Measurements from ENCODE around the gene SPG11. TPM values are rescaled to one million over a fixed set of nuclear protein-coding genes. Genes with fewer than 3 reads are reported as not detected.

Gene SPG11
- total and polyA plus RNA-seq, 2 experiments from 2014 or later, result 23.3 to 42.2 TPM

DNA sequence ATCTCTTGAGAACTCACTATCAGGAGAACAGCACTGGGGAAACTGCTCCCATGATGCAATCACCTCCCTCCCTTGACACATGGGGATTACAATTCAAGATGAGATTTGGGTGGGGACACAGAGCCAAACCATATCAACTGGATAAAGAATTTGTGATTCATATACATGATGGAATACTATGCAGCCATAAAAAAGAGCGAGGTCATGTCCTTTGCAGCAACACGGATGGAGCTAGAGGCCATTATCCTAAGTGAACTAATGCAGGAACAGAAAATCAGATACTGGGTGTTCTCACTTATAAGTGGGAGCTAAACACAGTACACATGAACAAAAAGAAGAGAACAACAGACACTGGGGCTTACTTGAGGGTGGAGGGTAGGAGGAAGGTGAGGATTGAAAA is 17.0 kb downstream of the SPG11 start:
- Histone ChIP-seq H3K79me2 (replicated peaks; ENCODE audit: insufficient read depth) (peaks cover 28% of the 10 kb centered on the region), H3K4me3 (no peak overlapping the region), H3K36me3 (ENCODE audit: insufficient read depth) (peaks cover 4% of the 10 kb centered on the region), H3K4me2 (no peak overlapping the region), H3F3A (replicated peaks; ENCODE audit: low read depth) (no peaks in the 10 kb centered on the region), H4K20me1 (replicated peaks; ENCODE audit: insufficient read depth) (no peaks in the 10 kb centered on the region), H3K4me1 (ENCODE audit: insufficient read depth) (no peaks in the 10 kb centered on the region), H2AFZ (no peak overlapping the region), H3K27ac (ENCODE audit: low read depth) (peak overlapping the region; percentile 58; the same call in 1 of the 2 replicates), H3K27me3 (ENCODE audit: insufficient read depth) (no peaks in the 10 kb centered on the region), H3K9me2 (ENCODE audit: insufficient read depth) (no peaks in the 10 kb centered on the region)
- Mint-ChIP-seq H3K27ac (no peak overlapping the region), H3K4me1 (peaks cover 5% of the 10 kb centered on the region; the same call in 1 of the 3 replicates), H3K36me3 (ENCODE audit: low read depth) (peaks cover 67% of the 10 kb centered on the region), H3K27me3 (ENCODE audit: insufficient read depth, low read depth, poor library complexity) (peaks cover 8% of the 10 kb centered on the region), H3K4me3 (no peak overlapping the region), H3K9me3 (peaks cover 5% of the 10 kb centered on the region; the same call in 1 of the 3 replicates)
- TF ChIP-seq NANOG (IDR thresholded peaks at IDR 0.05; ENCODE audit: borderline replicate concordance) (no peak), POLR2AphosphoS5 (IDR thresholded peaks at IDR 0.05; ENCODE audit: low read depth) (no peak), CTCF (conservative IDR thresholded peaks at IDR 0.05; ENCODE audit: low read depth in 2 of 2) (no peak), JUNB (IDR thresholded peaks at IDR 0.05; ENCODE audit: unreplicated experiment) (no peak), EZH2 (IDR thresholded peaks at IDR 0.05; ENCODE audit: low read depth, unreplicated experiment) (no peak), STAT1 (IDR thresholded peaks at IDR 0.05; ENCODE audit: unreplicated experiment) (no peak), CREB1 (CRISPR knock-in tag; IDR thresholded peaks at IDR 0.05; ENCODE audit: low read depth) (no peak), ZNF331 (CRISPR knock-in tag; IDR thresholded peaks at IDR 0.05; ENCODE audit: low read depth) (no peak), EZH2phosphoT487 (IDR thresholded peaks at IDR 0.05; ENCODE audit: unreplicated experiment) (no peak), ZNF114 (CRISPR knock-in tag; IDR thresholded peaks at IDR 0.05) (no peak)
- TF ChIP-seq, protein P1, sequence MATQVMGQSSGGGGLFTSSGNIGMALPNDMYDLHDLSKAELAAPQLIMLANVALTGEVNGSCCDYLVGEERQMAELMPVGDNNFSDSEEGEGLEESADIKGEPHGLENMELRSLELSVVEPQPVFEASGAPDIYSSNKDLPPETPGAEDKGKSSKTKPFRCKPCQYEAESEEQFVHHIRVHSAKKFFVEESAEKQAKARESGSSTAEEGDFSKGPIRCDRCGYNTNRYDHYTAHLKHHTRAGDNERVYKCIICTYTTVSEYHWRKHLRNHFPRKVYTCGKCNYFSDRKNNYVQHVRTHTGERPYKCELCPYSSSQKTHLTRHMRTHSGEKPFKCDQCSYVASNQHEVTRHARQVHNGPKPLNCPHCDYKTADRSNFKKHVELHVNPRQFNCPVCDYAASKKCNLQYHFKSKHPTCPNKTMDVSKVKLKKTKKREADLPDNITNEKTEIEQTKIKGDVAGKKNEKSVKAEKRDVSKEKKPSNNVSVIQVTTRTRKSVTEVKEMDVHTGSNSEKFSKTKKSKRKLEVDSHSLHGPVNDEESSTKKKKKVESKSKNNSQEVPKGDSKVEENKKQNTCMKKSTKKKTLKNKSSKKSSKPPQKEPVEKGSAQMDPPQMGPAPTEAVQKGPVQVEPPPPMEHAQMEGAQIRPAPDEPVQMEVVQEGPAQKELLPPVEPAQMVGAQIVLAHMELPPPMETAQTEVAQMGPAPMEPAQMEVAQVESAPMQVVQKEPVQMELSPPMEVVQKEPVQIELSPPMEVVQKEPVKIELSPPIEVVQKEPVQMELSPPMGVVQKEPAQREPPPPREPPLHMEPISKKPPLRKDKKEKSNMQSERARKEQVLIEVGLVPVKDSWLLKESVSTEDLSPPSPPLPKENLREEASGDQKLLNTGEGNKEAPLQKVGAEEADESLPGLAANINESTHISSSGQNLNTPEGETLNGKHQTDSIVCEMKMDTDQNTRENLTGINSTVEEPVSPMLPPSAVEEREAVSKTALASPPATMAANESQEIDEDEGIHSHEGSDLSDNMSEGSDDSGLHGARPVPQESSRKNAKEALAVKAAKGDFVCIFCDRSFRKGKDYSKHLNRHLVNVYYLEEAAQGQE (IDR thresholded peaks at IDR 0.05; ENCODE audit: unreplicated experiment), result no peak
- TF ChIP-seq, protein P2, sequence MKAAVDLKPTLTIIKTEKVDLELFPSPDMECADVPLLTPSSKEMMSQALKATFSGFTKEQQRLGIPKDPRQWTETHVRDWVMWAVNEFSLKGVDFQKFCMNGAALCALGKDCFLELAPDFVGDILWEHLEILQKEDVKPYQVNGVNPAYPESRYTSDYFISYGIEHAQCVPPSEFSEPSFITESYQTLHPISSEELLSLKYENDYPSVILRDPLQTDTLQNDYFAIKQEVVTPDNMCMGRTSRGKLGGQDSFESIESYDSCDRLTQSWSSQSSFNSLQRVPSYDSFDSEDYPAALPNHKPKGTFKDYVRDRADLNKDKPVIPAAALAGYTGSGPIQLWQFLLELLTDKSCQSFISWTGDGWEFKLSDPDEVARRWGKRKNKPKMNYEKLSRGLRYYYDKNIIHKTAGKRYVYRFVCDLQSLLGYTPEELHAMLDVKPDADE (IDR thresholded peaks at IDR 0.05), result no peak
- TF ChIP-seq, protein P3, sequence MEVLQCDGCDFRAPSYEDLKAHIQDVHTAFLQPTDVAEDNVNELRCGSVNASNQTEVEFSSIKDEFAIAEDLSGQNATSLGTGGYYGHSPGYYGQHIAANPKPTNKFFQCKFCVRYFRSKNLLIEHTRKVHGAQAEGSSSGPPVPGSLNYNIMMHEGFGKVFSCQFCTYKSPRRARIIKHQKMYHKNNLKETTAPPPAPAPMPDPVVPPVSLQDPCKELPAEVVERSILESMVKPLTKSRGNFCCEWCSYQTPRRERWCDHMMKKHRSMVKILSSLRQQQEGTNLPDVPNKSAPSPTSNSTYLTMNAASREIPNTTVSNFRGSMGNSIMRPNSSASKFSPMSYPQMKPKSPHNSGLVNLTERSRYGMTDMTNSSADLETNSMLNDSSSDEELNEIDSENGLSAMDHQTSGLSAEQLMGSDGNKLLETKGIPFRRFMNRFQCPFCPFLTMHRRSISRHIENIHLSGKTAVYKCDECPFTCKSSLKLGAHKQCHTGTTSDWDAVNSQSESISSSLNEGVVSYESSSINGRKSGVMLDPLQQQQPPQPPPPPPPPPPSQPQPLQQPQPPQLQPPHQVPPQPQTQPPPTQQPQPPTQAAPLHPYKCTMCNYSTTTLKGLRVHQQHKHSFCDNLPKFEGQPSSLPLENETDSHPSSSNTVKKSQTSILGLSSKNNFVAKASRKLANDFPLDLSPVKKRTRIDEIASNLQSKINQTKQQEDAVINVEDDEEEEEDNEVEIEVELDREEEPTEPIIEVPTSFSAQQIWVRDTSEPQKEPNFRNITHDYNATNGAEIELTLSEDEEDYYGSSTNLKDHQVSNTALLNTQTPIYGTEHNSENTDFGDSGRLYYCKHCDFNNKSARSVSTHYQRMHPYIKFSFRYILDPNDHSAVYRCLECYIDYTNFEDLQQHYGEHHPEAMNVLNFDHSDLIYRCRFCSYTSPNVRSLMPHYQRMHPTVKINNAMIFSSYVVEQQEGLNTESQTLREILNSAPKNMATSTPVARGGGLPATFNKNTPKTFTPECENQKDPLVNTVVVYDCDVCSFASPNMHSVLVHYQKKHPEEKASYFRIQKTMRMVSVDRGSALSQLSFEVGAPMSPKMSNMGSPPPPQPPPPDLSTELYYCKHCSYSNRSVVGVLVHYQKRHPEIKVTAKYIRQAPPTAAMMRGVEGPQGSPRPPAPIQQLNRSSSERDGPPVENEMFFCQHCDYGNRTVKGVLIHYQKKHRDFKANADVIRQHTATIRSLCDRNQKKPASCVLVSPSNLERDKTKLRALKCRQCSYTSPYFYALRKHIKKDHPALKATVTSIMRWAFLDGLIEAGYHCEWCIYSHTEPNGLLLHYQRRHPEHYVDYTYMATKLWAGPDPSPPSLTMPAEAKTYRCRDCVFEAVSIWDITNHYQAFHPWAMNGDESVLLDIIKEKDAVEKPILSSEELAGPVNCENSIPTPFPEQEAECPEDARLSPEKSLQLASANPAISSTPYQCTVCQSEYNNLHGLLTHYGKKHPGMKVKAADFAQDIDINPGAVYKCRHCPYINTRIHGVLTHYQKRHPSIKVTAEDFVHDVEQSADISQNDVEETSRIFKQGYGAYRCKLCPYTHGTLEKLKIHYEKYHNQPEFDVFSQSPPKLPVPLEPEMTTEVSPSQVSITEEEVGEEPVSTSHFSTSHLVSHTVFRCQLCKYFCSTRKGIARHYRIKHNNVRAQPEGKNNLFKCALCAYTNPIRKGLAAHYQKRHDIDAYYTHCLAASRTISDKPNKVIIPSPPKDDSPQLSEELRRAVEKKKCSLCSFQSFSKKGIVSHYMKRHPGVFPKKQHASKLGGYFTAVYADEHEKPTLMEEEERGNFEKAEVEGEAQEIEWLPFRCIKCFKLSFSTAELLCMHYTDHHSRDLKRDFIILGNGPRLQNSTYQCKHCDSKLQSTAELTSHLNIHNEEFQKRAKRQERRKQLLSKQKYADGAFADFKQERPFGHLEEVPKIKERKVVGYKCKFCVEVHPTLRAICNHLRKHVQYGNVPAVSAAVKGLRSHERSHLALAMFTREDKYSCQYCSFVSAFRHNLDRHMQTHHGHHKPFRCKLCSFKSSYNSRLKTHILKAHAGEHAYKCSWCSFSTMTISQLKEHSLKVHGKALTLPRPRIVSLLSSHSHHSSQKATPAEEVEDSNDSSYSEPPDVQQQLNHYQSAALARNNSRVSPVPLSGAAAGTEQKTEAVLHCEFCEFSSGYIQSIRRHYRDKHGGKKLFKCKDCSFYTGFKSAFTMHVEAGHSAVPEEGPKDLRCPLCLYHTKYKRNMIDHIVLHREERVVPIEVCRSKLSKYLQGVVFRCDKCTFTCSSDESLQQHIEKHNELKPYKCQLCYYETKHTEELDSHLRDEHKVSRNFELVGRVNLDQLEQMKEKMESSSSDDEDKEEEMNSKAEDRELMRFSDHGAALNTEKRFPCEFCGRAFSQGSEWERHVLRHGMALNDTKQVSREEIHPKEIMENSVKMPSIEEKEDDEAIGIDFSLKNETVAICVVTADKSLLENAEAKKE (CRISPR knock-in tag; IDR thresholded peaks at IDR 0.05), result no peak
- DNase-seq (ENCODE audit: low spot score), result no peak
- no peak for ATAC-seq

Data from GM23338 (cell line).